ENCODE data around the gene TMBIM6.
"Not testable (repeated sequence)": the region's sequence is repeated elsewhere in the genome, so short reads cannot be mapped to it uniquely, and the experiment has no call there.

TMBIM6 gene

DNA sequence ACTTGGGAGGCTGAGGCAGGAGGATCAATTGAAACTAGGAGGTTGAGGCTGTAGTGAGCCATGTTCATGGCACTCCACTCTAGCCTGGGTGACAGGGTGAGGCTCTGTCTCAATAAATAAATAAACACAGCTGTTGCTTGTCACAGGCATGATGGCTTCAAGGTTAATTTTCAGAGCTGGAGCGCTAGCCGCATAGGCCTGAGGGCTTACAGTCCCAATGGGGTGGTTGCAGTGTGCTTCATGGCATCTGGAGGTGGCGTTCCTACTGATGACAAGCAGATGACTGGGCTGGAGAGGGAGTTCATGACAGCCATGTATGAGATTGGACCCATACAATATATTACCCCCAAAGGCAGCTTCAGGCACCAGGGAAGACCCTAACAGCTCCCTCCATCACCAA lies 32.5 kb upstream of the TMBIM6 start:
- Mint-ChIP-seq H3K36me3 (no peaks in the 10 kb centered on the region), H3K27me3 (no peaks in the 10 kb centered on the region), H3K4me3 (no peak overlapping the region), H3K9me3 (no peaks in the 10 kb centered on the region), H3K27ac (no peak overlapping the region), H3K4me1 (peaks cover 35% of the 10 kb centered on the region)
- no peak for ATAC-seq

DNA sequence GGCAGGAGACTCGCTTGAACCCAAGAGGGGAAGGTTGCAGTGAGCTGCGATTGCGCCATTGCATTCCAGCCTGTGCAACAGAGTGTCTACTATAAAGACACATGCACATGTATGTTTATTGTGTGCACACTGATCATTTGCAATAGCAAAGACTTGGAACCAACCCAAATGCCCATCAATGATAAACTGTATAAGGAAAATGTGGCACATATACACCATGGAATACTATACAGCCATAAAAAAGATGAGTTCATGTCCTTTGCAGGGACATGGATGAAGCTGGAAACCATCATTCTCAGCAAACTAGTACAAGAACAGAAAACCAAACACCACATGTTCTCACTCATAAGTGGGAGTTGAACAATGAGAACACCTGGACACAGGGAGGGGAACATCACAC lies 27.4 kb upstream of the TMBIM6 start:
- H3K4me1 Mint-ChIP-seq, H3K36me3 Mint-ChIP-seq, ATAC-seq, H3K27ac Mint-ChIP-seq, H3K4me3 Mint-ChIP-seq, H3K27me3 Mint-ChIP-seq, H3K9me3 Mint-ChIP-seq: not testable (repeated sequence)

DNA sequence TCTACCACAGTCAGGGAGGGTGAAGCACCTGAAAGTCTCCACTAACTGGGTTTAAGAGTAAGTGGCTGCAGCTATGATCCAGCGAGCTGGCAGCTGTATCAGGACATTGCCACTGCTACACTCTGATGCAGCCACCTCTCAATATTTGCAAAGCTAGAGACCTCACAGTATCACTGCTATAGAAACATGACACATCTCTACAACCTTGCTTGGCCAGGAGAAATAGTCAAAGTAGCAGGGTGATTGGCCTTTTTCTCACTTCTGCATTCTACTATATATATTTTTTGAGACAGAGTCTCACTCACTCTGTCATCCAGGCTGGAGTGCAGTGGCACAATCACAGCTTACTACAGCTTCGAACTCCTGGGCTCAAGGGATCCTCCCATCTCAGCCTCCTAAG lies 24.8 kb upstream of the TMBIM6 start:
- H3K27ac Mint-ChIP-seq: no peak overlapping the region
- no peak overlapping the region for H3K4me3 Mint-ChIP-seq
- H3K36me3 Mint-ChIP-seq: no peaks in the 10 kb centered on the region
- ATAC-seq: peak; percentile 81
- no peaks in the 10 kb centered on the region for H3K9me3 Mint-ChIP-seq
- no peaks in the 10 kb centered on the region for H3K27me3 Mint-ChIP-seq
- H3K4me1 Mint-ChIP-seq: no peaks in the 10 kb centered on the region

DNA sequence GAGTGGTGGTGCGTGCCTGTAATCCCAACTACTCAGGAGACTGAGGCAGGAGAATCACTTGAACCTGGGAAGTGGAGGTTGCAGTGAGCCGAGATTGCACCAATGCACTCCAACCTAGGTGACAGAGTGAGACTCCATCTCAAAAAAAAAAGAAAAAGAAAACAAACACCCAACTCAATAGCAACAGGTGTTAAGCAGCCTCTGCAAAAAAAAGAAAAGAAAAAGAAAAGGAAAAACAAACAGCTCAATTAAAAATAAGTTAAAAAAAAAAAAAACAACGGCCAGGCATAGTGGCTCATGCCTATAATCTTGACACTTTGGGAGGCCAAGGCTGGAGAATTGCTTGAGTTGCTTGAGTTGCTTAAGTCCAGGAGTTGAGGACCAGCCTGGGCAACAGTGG lies 23.6 kb upstream of the TMBIM6 start:
- not testable (repeated sequence) for H3K4me1 Mint-ChIP-seq, H3K27ac Mint-ChIP-seq, H3K4me3 Mint-ChIP-seq, ATAC-seq, H3K36me3 Mint-ChIP-seq, H3K9me3 Mint-ChIP-seq, H3K27me3 Mint-ChIP-seq

DNA sequence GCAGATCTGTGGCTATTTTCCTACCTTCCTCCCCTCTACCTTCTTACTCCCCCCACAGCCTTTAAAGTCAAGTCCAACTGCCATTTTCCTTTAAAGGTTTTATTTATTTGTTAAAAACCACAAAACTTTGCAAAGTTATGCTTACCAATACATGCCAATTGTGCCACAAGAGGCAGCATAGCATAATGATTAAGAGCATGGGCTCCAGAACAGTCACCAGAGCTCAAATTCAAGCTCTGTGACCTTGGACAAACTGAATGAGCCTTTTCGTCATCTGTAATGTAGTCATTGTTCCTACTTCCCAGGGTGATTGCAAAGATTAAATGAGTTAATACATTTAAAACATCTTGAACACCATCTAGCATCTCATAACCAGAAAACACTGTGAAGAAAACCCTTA lies 21.1 kb upstream of the TMBIM6 start:
- no peaks in the 10 kb centered on the region for H3K9me3 Mint-ChIP-seq
- no peak for ATAC-seq

DNA sequence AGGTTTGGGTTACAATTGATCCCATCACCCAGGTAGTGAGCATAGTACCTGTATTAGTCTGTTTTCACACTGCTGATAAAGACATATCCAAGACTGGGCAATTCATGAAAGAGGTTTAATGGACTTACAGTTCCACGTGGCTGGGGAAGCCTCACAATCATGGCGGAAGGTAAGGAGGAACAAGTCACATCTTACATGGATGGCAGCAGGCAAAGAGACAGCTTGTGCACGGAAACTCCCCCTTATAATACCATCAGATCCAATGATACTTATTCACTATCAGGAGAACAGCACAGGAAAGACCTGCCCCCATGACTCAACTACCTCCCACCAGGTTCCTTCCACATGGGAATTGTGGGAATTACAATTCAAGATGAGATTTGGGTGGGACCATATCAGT lies 20.0 kb upstream of the TMBIM6 start:
- H3K9me3 Mint-ChIP-seq, H3K27me3 Mint-ChIP-seq, H3K4me3 Mint-ChIP-seq, ATAC-seq, H3K36me3 Mint-ChIP-seq, H3K4me1 Mint-ChIP-seq, H3K27ac Mint-ChIP-seq: not testable (repeated sequence)

More for the DNA sequence above, 21.1 kb upstream of the TMBIM6 start:
- H3K36me3 Mint-ChIP-seq: no peaks in the 10 kb centered on the region
- no peaks in the 10 kb centered on the region for H3K4me1 Mint-ChIP-seq
- no peak overlapping the region for H3K4me3 Mint-ChIP-seq
- no peak overlapping the region for H3K27ac Mint-ChIP-seq
- no peaks in the 10 kb centered on the region for H3K27me3 Mint-ChIP-seq

DNA sequence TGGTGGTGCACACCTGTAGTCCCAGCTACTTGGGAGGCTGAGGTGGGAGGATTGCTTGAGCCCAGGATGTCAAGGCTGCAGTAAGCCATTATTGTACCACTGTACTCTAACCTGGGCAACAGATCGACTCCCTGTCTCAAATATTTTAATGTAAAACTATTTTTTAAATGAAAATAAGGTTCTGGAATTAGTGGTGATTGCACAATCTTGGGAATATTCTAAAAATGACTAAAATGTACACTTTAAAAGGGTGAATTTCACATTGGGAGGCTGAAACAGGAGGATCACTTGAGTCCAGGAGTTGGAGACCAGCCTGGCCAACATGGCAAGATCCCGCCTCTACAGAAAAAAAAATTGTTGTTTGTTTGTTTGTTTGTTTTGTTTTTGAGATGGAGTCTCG lies 12.9 kb upstream of the TMBIM6 start:
- H3K36me3 Mint-ChIP-seq: no peaks in the 10 kb centered on the region
- peaks cover 14% of the 10 kb centered on the region for H3K27me3 Mint-ChIP-seq
- no peaks in the 10 kb centered on the region for H3K9me3 Mint-ChIP-seq
- no peak overlapping the region for H3K4me3 Mint-ChIP-seq
- ATAC-seq: no peak
- no peaks in the 10 kb centered on the region for H3K4me1 Mint-ChIP-seq
- H3K27ac Mint-ChIP-seq: no peak overlapping the region

DNA sequence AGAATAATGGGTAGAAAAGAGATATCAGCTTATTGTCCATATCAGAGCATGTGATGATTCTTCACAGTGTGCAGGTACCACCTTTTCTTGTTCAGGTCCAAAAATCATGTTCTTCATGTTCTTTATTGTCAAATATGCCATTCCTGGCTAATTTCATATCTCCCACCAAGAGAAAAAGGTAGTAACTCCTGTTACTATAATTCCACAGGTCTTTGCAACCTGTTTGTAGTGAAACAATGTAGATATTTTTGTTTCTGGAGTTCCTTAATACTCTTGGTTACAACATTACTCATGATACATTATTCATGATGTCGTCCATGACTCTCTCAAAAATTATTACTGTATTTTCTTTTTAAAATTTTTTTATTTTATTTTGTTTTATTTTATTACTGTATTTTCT lies 11.3 kb upstream of the TMBIM6 start:
- Mint-ChIP-seq H3K36me3 (peaks cover 4% of the 10 kb centered on the region), H3K9me3 (peaks cover 2% of the 10 kb centered on the region), H3K4me3 (no peak overlapping the region), H3K27me3 (peaks cover 19% of the 10 kb centered on the region), H3K27ac (no peak overlapping the region), H3K4me1 (no peaks in the 10 kb centered on the region)
- no peak for ATAC-seq

DNA sequence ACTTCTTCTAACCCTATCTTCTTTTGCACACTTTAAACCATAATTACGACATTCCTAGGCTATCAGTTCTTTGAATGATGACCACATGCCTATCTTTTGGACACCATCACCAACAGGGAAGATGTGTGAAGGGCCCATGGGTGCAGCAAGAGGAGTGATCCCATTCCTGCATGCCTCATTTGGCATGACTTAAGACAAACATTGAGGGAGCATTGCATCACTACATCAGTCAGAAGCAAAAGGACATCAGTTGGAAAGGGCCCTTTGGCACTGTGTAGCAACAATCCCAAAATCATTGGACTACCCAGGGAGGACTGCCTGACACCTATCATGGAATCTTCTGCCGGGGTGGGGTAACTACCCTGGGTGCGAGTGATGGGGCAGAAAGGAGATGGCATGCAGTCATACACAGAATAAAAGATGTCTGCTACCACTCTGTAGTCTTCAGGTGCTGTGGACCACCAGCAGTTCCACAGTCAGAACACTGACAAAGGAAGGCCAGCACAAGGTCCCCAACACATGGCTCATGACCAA lies 10.7 kb upstream of the TMBIM6 start:
- peaks cover 7% of the 10 kb centered on the region for H3K9me3 Mint-ChIP-seq
- H3K4me3 Mint-ChIP-seq: no peak overlapping the region

DNA sequence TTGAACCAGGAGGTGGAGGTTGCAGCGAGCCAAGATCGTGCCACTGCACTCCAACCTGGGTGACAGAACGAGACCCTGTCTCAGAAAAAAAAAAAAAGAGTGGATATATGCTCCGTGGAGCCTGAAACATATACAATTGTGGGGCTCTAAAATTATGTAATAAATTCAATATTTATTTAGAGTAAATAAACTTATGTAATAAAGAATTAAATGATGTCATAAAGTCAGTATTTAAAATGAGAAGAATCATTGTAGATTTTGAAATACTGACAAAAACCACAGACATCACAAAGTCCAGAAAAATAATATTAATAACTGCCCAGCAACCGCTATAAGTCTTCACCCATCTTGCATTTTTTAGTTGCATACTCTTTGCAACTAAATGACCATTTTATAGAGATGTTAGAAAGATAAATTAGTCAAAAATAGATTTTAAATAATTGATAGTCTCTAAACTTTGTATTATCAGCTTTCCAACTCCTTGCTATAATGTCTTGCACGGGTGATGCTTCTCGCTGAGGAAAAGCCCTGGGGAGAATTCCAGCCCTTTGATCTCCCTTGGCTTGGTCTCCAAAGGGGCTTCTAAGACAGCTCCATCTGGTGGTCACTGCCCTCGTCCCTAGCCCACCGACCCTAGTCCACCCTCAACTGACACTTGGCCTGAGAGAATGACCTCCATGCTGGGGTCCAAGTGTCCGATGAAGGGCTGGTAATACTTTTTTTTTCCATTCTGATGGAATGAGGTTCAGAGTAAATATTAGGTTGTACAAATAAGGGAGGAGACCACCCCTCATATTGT lies 7.9 kb upstream of the TMBIM6 start:
- no peak overlapping the region for H3K4me3 Mint-ChIP-seq
- H3K9me3 Mint-ChIP-seq: peaks cover 7% of the 10 kb centered on the region
- H3K27me3 Mint-ChIP-seq: peaks cover 8% of the 10 kb centered on the region
- no peaks in the 10 kb centered on the region for H3K4me1 Mint-ChIP-seq
- no peak for ATAC-seq
- no peak overlapping the region for H3K27ac Mint-ChIP-seq
- peaks cover 9% of the 10 kb centered on the region for H3K36me3 Mint-ChIP-seq

More for the DNA sequence above, 10.7 kb upstream of the TMBIM6 start:
- Mint-ChIP-seq H3K4me1 (no peaks in the 10 kb centered on the region), H3K27me3 (peaks cover 23% of the 10 kb centered on the region), H3K36me3 (peaks cover 9% of the 10 kb centered on the region), H3K27ac (no peak overlapping the region)
- ATAC-seq: no peak

DNA sequence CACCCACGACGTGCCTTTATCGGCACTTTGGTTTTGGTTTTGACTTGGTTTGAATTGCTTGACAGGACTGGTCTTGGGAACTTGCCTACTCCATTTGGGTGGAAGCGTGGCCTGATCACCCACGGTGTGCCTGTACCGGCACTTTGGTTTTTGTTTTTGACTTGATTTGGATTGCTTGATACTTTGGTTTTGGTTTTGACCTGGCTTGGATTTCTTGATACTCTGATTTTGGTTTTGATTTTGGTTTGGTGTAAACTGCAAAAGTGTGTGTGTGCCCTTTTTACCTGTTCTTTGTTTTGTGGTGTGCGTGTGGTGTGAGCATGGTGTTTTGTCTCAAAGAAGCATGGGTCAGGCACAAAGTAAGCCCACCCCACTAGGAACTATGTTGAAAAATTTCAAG lies 6.5 kb upstream of the TMBIM6 start:
- not testable (repeated sequence) for H3K4me1 Mint-ChIP-seq, H3K27ac Mint-ChIP-seq, H3K9me3 Mint-ChIP-seq, H3K4me3 Mint-ChIP-seq, ATAC-seq, H3K36me3 Mint-ChIP-seq, H3K27me3 Mint-ChIP-seq

DNA sequence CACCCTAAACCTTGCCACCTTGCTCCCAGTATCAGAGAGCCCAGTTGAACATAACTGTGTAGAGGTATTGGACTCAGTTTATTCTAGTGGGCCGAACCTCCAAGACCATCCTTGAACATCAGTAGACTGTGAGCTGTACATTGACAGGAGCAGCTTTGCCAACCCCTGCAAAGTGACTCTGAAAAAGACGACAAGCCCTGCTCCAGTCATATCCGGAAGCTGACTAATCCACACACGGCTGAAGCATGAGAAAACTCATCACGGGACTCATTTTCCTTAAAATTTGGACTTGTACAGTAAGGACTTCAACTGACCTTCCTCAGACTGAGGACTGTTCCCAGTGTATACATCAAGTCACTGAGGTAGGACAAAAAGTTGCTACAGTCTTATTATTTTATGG lies 2.6 kb upstream of the TMBIM6 start:
- peaks cover 23% of the 10 kb centered on the region for H3K4me1 Mint-ChIP-seq
- H3K9me3 Mint-ChIP-seq, ATAC-seq, H3K27ac Mint-ChIP-seq, H3K27me3 Mint-ChIP-seq, H3K4me3 Mint-ChIP-seq: not testable (repeated sequence)
- peaks cover 26% of the 10 kb centered on the region for H3K36me3 Mint-ChIP-seq

DNA sequence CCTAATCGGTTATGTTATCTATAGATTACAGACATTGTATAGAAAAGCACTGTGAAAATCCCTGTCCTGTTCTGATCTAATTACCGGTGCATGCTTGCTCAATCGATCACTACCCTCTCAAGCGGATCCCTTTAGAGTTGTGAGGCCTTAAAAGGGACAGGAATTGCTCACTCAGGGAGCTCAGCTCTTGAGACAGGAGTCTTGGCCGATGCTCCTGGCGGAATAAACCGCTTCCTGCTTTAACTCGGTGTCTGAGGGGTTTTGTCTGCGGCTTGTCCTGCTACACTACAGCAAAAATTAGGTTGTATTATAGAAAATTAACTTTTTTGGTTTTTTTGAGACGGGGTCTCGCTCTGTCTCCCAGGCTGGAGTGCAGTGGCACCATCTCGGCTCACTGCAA lies 1.1 kb upstream of the TMBIM6 start:
- Mint-ChIP-seq H3K27ac (peak overlapping the region; percentile 90), H3K4me1 (peaks cover 38% of the 10 kb centered on the region), H3K36me3 (peaks cover 28% of the 10 kb centered on the region)
- H3K9me3 Mint-ChIP-seq, H3K27me3 Mint-ChIP-seq, H3K4me3 Mint-ChIP-seq, ATAC-seq: not testable (repeated sequence)

DNA sequence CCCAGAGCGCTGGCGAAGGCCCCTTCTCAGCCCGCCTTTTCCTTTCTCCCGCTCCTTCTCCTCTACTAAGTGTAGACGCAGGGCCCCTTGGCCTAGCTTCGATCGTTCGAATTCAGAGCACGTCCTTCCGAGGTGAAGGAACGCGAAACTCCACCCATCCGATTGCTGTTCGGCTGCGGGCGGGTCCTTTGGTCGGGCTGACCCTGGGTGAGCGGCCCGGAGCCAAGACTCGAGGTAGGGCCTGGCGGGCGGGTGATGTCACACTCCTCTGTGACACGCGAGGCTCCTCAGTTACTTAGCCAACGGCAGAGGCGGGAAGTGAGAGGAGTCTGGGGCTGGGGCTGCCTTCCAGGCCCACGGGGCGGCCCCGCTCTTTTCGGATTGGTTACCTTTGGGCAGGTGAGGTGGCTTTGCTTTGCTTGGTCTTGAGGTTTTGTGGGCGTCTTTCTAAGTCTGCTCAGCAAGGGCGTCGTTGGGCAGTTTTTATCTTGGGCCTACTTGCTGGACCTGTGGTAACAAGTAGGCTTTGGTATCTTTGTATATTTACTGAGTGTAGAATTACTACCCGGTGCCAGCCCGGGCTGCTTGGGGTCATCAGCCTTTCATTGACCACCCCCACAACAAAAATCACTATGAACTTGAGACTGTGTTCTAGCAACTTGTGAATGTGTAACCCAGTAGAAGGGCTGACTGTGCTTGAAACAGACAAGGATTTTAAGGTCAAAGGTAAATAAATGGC lies 694 bp downstream of the TMBIM6 start:
- H3K4me1 Mint-ChIP-seq: peaks cover 50% of the 10 kb centered on the region
- peak; percentile 85 for ATAC-seq
- peaks cover 30% of the 10 kb centered on the region for H3K36me3 Mint-ChIP-seq
- no peaks in the 10 kb centered on the region for H3K27me3 Mint-ChIP-seq
- peak overlapping the region; percentile 86 for H3K4me3 Mint-ChIP-seq
- peak overlapping the region; percentile 90 for H3K27ac Mint-ChIP-seq
- H3K9me3 Mint-ChIP-seq: no peaks in the 10 kb centered on the region

DNA sequence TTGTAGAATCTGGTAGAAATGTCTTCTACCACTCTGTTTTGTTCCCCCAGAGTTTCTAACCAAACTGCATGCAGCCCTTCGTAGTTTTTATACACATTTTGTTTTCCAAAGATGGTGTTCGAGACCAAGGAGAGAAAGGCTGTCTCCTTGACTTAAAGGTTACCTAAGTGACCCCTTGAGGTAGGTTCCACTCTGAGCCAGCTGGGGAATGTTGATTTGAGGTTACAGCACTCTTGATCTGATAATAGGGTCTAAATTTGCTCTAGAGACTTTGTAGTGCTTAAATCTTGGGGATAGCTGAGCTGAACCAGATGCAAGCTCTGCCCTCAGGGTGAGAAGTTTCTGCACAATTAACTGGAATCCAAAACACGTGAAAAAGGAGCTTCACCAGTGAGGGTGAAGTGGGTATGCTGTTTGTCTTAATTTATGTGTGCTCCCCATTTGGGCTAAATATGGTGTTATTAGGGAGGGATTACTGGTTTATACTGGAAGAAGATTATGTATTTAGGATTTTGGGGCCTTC lies 3.1 kb downstream of the TMBIM6 start:
- H3K27ac Mint-ChIP-seq: peak overlapping the region; percentile 61
- ATAC-seq: no peak
- peak overlapping the region; percentile 33 for H3K4me3 Mint-ChIP-seq
- H3K27me3 Mint-ChIP-seq: no peaks in the 10 kb centered on the region
- H3K9me3 Mint-ChIP-seq: no peaks in the 10 kb centered on the region
- H3K4me1 Mint-ChIP-seq: peaks cover 68% of the 10 kb centered on the region
- H3K36me3 Mint-ChIP-seq: peaks cover 35% of the 10 kb centered on the region

DNA sequence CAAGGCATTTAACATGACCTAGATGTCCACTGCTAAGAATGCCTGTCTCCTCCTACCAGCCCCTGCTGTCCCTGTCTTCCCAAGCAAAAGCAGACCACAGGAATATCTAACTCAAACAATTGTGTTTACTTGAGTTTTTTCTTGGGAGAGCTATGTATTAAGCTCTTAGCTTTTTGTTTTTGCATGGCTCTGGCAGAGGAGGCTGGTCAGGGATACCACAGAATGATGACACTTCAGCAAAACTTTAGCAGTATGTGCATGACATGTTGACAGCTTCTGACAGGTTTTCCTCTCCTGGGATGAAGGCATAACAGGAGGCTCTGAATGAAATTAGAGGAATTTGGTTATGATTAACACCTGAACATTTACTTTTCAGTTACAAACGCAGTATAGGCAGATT lies 6.9 kb downstream of the TMBIM6 start:
- no peaks in the 10 kb centered on the region for H3K9me3 Mint-ChIP-seq
- no peak for ATAC-seq
- H3K27ac Mint-ChIP-seq: no peak overlapping the region
- H3K4me3 Mint-ChIP-seq: no peak overlapping the region
- H3K4me1 Mint-ChIP-seq: peaks cover 81% of the 10 kb centered on the region
- H3K36me3 Mint-ChIP-seq: peaks cover 42% of the 10 kb centered on the region
- no peaks in the 10 kb centered on the region for H3K27me3 Mint-ChIP-seq
